ENCODE results near the gene ATP1B1.
"Not testable (repeated sequence)": the region's sequence is repeated elsewhere in the genome, so short reads cannot be mapped to it uniquely, and the experiment has no call there.

The ATP1B1 gene

DNA sequence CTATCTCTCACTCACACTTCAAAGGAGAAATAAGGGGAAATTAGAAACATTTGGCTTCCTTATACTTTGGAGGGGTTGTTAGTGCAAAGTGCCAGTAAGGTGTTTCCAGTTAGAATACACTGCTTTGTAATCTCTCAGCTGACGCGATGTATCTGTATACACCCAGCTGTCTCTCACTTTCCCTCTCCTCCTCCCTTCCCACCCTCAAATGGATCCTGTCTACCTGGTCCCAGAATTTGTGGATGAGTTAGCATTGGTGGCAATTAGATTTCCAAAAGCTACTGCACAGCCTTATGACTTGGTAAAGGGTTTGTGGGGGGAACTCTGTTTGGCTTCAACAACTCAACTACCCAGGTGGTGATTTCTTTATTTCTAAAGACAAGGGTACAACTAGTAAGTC, 10.5 kb downstream of the ATP1B1 start:
- DNase-seq = no peak

DNA sequence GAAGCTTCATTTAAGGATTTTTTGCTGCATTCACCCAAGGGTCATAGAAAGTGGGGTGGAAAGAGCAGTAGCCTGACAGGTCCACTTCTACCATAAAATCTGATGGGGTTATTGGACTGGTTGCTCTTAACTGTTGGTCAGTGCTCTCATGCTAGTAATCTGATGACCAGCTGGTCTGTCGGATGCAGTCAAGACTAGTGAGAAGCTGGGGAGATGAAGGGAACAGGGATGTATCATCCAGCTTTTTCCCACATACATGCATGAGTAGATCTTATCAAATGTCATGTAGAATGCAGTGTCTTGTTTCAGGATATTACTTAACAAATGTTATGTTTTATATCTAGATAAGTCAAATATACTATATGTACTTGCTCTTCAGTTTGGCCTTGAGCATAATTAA, 11.1 kb downstream of the ATP1B1 start:
- DNase-seq = no peak

DNA sequence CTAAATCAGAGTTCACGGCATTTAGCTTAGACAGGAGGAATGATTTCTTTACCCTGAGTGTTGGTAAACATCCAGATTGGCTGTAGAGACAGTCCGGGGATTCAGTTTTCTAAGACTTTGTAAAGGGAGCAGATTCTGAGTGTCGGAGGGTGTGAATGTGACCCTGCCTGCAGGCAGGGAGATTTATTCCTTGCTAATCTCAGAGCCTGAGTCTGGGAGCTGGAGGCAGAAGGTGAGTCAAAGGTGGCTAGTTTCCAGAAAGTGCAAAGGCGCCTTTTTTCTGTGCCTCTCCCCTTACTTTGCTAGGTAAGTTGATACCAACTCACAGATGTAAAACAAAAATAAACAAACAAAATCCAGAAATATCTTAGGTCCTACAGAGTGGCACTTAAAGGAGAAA, 11.7 kb downstream of the ATP1B1 start:
- DNase-seq = no peak

DNA sequence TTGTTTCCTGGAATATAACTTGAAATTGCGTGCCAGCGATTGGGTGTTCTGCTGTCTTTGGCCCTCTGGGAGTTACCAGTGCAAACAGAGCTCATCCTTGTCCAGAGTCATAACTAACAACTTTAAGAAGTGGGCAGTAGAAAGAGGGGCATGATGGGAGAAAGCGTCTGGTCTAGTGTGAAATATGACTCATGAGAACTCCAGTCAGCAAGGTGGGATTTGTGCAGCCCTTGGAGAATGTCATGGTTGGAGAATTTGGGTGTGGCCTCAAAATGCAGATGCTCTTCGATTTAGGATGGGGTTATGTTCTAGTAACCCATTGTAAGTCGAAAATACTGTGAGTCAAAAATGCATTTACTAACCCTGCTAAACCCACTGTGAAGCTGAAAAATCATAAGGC, 12.9 kb downstream of the ATP1B1 start:
- no peak for DNase-seq

DNA sequence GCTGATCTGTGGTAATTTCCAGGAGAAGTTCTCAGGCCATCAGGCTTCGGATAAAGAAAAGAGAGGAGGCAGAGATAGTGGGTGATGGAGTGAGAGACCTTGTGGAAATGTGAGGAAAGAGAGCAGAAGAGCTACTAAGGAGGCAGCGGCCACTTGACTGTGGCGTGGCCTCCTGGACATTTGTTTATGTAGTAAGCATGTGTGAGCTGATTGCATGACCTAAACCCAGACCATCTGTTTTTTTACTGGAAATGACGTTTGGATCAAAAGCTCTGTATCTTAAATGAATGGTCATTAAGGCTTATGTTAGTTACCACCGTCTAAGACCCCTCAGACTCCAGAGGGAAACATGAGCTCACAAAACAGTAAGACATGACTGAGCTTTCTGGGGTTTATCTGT, 13.6 kb downstream of the ATP1B1 start:
- no peak for DNase-seq

DNA sequence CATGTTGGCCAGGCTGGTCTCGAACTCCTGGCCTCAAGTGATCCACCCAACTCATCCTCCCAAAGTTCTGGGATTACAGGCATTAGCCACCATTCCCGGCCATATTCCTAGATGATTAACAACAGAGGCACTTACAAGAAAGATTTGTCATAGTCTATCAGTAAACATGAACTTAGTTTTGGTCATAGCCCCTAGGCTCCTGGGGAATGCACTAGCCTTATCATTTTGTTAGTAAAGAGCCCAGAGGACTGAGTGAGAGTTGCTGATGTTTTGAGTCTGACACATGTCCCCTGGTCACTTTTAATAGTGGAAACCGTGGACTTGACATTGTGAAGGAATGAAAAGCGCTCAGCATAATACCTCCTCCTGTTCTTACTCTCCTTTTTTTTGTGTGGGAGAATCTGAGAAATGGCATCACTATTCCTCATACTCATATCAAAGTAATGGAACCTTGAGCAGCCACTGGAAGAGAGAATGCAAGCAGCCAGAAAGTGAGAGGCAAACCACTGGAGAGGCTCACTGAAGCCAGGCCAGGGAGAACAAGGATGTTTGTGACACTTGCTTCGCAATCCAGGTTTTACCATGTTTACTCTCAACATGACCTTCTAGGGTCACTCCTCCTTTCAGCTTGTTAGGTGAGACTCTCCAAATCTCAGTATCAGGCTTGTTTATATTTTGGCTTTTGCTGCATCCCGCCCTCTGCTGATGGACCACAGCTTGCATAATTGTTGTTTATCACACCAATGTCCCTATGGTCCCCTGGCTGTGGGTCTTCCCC, 14.8 kb downstream of the ATP1B1 start:
- no peak for DNase-seq

DNA sequence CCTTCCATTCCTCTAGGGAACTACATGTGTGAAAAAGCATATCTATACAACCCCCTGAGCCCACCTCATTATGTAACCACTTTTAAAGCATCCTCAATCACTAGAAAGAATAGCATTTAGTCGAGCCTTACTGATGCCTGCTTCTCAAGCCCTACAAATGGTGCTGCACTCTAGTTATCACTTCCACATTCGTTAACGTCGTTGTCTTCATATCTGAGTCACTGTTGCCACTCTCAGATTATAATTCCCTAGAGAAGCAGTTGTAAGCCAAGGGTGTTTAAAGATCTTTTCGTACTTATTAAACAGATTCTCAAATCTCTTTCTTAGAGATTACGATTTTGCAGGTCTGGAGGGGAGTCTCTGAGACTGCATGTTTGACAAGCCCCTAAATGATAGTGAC, 16.5 kb downstream of the ATP1B1 start:
- DNase-seq = no peak

DNA sequence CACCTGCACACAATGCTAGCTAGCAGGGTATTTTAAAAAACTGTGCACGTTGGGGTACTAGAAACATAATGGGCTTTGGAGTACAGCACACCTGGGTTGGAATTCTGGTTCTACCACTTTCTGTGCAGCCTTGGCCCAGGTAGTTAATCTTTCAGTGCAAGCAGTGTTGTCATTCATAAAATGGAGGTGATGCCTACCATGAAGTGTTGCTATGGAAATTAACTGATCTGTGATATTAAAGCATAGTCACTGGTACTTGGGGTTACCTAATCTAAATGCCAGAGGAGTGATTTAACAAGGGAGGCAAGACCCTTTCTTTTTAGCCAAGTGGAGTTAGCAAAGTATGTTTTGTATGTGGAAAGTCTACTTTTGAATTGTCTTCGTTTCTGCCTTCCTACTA, 18.0 kb downstream of the ATP1B1 start:
- DNase-seq = no peak

DNA sequence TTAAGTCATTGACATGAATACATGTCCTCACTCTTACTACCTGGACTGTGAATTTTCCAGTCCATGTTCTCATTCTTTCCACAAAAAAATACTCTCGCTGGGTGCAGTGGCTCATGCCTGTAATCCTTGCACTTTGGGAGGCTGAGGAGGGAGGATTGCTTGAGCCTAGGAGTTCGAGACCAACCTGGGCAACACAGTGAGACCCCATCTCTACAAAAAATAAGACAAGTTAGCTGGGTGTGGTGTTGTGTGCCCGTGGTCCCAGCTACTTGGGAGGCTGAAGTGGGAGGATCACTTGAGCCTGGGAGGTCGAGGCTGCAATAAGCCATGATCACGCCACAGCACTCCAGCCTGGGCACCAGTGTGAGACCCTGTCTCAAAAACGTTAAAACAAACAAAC, 19.1 kb downstream of the ATP1B1 start:
- not testable (repeated sequence) for DNase-seq

DNA sequence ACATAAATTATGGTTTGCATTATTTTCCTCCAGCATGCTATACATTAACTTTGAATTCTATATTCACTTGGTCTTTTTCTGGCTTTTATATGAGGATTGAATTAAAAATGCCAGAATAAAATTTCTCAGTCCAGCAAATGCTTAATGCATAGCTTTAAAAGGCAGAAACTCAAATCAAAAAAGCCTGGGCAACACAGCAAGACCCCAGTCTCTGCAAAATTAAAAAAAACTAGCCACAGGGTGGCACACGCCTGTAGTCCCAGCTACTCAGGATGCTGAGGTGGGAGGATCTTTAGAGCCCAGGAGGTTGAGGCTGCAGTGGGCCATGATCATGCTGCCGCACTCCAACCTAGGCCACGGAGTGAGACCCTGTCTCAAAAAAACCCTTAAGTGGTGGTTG, 19.8 kb downstream of the ATP1B1 start:
- DNase-seq = no peak

DNA sequence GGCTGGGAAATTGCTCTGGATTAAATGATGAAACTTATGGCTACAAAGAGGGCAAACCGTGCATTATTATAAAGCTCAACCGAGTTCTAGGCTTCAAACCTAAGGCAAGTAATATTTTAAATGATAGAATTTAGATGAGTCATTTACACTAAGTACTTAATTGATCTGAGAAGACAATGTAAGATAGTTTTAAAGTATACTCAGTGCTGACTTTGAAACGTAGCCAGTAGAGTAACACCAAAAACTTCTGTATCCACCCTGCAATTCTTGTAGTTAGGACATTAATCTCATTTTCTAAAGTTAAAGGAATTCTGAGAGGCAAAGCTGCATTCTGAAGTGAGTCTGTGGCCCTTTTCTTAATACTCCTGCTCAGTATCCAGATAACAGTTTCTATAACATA, 20.8 kb downstream of the ATP1B1 start:
- DNase-seq = no peak

DNA sequence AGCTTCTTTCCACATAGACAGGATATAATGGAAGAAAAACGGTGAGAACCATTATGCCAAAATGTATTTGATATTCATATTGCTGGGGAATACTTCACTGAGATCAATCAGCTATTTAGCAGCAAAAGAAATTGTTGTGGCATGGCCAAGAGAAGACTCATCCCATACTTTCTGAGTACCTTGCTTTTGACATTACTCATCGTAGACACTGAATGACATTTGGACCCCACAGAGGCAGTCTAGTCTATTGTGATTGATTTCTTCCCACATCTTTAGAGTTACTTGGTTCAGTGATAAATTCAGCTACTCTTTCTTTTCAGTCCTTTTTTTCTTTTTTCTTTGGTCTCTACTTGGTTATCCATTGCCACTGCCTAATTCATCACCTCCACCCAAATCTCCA, 22.1 kb downstream of the ATP1B1 start:
- DNase-seq = no peak

DNA sequence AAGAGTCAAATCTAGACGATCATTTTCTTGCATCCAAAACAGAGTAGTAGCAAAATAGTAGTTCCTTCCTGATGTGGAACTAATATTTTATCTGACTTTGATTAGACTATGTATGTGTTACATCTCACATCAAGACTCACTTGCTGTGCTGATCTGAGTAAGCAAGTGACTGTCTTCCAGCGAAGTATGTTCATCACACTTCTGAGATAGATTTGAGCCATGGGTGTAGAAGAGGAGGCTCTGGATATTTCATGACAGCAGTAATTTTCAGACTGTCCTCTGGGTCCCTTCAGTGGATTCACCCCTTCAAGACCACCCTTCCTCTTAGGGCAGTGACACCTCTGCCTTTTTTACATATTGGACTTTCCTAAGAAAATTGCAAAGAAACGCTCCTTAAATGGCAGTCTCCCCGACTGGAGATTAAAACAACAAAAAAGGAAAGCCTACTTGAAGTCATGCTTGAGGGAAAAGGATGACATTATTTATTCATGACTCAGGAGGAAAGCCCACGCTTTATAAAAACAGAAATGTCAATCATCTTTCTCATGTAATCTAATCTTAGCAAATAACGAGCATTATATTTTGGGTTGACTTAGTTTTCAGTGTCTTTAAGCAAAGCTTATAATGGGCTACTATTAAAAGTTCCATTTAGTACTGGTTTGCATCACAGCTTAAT, 22.8 kb downstream of the ATP1B1 start:
- peak; percentile 27 for DNase-seq

DNA sequence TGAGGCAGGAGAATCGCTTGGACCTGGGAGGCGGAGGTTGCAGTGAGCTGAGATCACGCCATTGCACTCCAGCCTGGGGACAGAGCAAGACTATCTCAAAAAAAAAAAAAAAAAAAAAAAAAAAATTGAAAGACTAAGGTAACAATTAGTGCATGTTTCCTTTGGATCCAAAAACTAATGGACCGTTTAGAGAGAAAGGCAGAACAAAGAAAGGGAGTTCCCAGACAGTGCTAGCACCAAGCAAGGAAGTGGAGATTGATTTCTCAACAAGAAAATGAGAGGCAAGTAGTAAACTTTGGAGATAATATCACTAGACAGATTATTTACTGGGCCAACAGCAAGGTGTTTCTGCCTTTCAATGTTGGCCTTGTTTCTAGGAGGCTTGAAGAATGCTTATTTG, 24.2 kb downstream of the ATP1B1 start:
- DNase-seq = no peak

DNA sequence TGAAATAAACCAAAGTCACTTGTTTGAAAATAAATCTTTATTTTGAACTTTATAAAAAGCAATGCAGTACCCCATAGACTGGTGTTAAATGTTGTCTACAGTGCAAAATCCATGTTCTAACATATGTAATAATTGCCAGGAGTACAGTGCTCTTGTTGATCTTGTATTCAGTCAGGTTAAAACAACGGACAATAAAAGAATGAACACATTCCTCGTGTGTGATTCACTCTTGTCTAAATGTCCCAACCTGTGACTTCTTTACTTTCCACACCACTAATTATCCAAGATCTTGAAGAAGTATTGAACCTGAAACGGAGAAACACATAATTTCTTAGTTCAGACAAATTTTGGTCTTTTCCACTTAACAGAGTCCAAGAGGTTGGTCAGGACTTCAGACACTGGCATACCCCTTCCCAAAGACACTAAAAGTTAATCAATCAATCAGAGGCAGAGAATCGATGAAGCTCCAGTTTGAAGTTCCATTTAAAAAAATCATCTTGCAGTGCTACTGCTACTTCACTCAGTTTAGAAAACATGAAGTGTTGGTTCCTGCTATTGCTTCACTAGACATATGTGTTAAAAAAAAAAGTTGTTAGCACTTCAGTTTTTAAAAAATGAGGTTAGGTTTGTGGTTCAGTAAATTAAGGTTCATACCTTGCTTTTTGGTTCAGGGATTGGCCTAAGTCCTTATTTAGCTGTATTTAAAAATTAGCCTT, 26.2 kb downstream of the ATP1B1 start:
- DNase-seq = no peak

DNA sequence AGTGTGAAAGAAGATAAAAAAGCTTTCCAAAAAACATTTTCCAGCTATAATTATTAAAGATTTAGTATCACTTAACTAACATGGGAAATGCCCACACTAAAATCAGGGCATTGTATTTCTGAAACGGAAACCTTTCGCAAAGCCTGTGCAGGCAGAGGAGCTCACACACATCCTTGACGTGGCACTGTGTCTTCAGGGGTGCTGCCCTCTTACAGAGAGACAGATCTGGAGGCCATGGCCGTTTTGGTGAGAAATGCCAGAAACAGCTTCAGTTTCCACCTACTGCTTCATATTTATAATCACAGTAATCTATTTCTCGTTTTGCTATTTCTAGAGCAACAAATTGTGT, 26.7 kb downstream of the ATP1B1 start:
- DNase-seq = no peak

DNA sequence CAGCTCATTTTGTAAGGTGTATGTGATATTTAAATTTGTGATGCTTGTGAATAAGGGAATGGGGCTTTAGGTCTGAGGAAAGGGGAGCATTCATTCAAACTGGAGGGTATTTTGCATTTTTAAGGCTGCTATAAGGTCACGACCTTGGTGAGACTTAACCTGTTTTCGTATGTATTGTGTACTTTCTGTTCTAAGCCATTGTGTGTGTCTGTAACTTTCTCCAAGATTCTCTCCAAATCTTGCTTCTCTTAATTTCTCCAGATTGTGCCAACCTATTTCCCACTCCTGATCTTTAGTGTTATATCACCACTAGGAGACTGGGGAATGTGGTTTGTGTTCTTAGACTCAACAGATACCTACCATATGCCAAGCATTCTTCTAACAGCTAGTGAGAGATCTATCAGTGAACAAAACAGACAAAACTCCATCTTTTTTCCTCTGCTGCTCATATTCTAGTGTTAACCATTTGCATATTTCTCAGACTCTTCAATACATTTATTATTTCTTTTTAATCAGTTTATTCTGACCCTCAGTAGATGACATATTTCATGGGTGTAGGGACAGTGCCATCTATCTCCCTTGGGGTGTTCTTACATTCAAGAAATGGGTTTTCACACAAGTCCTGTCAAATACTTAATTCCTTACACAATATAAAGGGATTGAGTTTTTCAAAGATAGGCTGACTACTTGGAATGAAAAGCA, 27.5 kb downstream of the ATP1B1 start:
- DNase-seq = no peak

DNA sequence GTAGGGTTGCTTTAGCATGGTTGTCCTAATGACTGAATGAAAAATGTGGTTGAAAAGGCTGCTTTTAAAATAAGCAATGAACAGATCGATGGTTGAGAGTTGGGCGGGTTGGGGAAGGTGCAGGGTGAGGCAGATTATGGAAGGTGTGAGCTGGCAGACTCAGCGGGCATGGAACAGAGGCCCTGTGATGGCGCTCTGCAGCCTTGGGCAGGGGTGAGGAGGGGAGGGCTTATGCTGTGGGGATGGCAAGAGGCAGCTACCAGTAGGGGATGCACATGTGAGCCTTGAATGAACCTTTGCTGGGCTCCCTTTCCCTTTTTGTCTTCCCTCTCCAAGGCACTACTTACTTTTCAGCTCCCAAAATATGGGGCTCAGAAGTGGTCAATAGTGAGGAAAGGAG, 30.9 kb downstream of the ATP1B1 start:
- no peak for DNase-seq

DNA sequence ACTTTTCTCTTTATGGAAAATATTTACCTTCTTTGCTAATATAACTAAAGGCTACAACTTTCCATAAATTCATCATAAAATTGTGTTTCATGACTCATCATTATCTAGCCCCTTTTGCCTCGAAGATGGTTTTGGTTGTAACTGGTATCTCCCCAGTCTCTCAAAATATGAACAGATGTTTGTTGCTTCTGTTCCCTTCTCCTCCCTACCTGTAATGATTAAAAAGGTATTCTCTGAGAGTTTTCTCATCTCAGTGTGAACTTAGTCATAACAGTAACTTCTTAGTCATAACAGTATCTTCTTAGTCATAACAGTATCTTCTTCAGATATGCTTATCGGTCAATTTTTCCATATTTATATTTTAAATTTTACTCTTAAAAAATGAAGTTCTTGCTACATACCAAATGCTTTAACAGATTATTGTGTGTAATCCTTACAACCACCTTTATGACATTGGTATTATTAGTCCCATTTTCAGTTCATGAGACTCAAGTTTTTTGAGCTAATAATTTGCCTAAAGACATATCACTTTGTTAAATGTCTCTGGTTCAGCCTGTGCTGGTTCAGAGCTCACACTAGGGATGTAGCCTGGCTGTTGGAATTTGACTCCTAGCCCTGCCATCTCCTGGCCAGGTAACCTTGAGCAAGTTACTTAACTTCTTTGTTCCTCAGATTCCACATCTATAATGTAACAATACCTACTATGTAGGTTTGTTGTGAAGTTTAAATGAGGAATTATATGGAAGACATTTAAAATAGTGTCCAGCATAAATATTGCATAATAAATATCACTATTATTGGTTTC, 32.6 kb downstream of the ATP1B1 start:
- no peak for DNase-seq

DNA sequence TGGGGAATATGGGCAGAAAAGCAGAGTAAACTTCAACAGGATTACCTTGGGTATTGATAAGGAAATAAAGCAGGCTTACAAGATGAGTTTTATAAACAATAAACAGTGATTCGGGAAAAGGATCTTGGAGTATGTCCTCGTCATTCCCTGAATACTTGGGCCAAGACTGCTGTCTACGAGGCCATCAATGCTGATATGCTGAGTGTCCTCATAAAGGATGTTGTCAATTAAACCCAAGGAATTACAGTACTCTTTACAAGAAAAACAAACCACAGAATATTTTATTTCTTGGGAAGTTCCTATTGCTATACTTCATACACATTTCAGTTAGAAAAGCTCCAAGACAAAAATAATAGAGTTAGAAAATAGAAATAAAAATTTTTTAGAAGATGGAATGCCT, 34.9 kb downstream of the ATP1B1 start:
- no peak for DNase-seq

DNA sequence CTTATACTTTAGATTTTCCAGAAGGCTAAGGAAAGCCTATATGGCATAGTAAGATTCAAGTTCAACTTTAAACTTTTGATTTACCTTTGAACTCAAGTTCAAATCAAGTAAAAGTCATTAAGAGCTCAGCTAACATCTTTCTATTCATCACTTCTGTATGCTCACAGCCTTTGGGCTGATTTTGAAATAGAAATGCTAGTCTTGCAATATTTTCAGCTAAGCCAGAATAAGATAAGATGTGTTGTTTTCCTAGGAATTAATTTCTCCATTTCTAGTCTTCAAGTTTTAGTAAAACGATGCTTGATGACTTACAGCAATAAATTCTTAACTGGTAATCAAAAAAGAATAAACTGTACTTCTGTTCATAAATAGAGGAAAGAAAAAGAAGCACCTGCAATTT, 35.6 kb downstream of the ATP1B1 start:
- no peak for DNase-seq

DNA sequence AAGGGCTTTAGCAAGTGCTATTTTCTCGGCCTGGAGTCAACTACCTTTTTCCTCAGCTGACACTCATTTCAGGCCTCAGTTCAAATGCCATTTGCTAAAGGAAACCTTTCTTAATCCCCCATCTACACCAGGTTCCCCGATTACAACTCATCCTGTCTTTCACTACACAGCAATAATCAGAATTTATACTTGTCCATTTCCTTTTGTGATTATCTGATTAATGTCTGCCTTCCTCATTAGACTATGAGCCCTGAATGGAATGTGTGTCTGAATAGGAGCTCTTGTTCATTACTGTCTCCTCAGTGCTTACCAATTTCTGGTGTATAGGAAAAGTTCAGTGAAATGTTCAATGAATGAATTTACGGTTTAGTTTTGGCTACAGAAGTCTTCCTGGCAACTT, 36.9 kb downstream of the ATP1B1 start:
- DNase-seq = no peak

DNA sequence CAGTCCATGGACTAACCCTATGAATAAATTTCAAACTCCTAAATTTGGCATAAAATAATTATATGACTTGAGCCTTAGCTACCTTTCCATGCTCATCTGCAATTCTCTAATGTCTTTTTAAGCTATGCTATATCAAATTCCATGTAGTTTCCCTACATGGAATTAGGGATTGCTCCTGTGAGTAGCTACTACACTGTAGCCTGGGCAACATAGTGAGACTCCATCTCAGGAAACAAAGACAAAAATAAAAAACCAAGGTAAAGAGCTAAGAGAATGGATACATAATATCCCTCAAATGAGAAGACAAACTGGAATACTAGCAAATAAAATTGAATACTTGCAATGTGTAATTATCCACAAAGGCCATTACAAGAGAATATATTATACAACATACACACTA, 37.5 kb downstream of the ATP1B1 start:
- no peak for DNase-seq
